Karpas-422 (cell line): ENCODE measurements around the gene SCGB1C2. TPM values are rescaled to one million over a fixed set of nuclear protein-coding genes. Genes with fewer than 3 reads are reported as not detected.
"Not testable (repeated sequence)": the region's sequence is repeated elsewhere in the genome, so short reads cannot be mapped to it uniquely, and the experiment has no call there.

Experiments
- DNase-seq: peaks from one replicate; pipeline ENCODE4 v3.0.0-alpha.2; 2015
- H2AFZ ChIP-seq: fragments of 200-600 bp; sonication (generic); 2 replicates; pipeline ENCODE4 v1.6.1; 2014; ENCODE audit warnings: antibody characterized with exemption, low read length, mixed read lengths
- H3K27ac ChIP-seq: fragments of 200-600 bp; sonication (generic); 2 replicates; pipeline ENCODE4 v1.5.1; 2014; ENCODE audit warnings: mild to moderate bottlenecking, low read length, moderate library complexity
- H3K27me3 ChIP-seq: fragments of 200-600 bp; sonication (generic); 2 replicates; pipeline ENCODE4 v1.6.1; 2014; ENCODE audit warnings: low read length, mixed read lengths
- H3K36me3 ChIP-seq: fragments of 200-600 bp; sonication (generic); 2 replicates; pipeline ENCODE4 v1.6.1; 2014; ENCODE audit warnings: low read length, mixed read lengths; ENCODE audit not compliant: insufficient read depth
- H3K4me1 ChIP-seq: fragments of 200-600 bp; sonication (generic); 2 replicates; pipeline ENCODE4 v1.6.1; 2014; ENCODE audit warnings: mild to moderate bottlenecking, low read length, mixed read lengths
- H3K4me2 ChIP-seq: fragments of 200-600 bp; sonication (generic); 2 replicates; pipeline ENCODE4 v1.6.1; 2014; ENCODE audit warnings: low read length, low read depth, mild to moderate bottlenecking; ENCODE audit not compliant: poor library complexity, severe bottlenecking
- H3K4me3 ChIP-seq: fragments of 200-600 bp; sonication (generic); 2 replicates; pipeline ENCODE4 v1.5.1; 2014; ENCODE audit warnings: mild to moderate bottlenecking, antibody characterized with exemption, low read length, mixed read lengths
- H3K79me2 ChIP-seq: fragments of 200-600 bp; sonication (generic); 2 replicates; pipeline ENCODE4 v1.6.1; 2014; ENCODE audit warnings: mild to moderate bottlenecking, low read length, mixed read lengths
- H3K9ac ChIP-seq: fragments of 200-600 bp; sonication (generic); 2 replicates; pipeline ENCODE4 v1.6.0; 2014; ENCODE audit warnings: low read length
- H3K9me2 ChIP-seq: fragments of 200-600 bp; sonication (generic), shearing (Covaris generic); replicated peaks from 2 replicates; pipeline ENCODE4 v1.6.0; 2014; ENCODE audit warnings: mild to moderate bottlenecking, low read length, moderate library complexity; ENCODE audit not compliant: insufficient read depth
- H3K9me3 ChIP-seq: fragments of 300-700, 200-600 bp; sonication (generic); 2 replicates; pipeline ENCODE4 v1.6.1; 2014; ENCODE audit warnings: low read length, mixed read lengths
- H4K20me1 ChIP-seq: fragments of 200-600 bp; sonication (generic); 2 replicates; pipeline ENCODE4 v1.6.1; 2014; ENCODE audit warnings: mild to moderate bottlenecking, antibody characterized with exemption, low read length, low read depth; ENCODE audit not compliant: insufficient read depth
- total RNA-seq: library from RNA; depleted of rRNA; stranded (reverse); fragments of >200 nt; shearing (Covaris generic); gene quantifications from 2 replicates; pipeline ENCODE4 v1.2.3, GENCODE V29; 2014; ENCODE audit warnings: low replicate concordance

SCGB1C2 gene
- total RNA-seq, 1 experiment from 2014 or later = not detected

DNA sequence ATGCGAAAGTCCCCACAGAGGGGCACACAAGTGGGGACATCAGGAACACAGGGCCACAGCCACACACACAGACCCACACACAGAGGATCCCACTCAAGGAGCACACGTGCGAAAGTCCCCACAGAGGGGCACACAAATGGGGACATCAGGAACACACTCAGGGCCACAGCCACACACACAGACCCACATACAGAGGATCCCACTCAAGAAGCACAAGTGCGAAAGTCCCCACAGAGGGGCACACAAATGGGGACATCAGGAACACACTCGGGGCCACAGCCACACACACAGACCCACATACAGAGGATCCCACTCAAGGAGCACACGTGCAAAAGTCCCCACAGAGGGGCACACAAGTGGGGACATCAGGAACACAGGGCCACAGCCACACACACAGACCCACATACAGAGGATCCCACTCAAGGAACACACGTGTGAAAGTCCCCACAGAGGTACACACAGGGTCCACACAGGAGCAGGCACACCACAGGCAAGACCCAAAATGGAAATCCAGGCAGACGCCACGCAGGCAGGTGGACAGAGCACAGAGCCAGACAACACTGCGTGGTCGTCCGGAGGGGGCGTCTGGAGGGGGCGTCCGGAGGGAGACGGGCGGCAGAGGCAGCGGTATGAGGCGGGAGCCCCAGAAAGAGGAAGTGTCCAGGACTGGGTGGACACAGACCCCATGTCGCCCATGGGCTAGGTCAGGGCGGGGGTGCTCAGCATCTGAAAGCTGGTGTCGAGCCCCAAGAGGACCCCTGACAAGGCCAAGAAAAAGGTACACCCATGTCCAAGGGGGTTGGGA is 2.2 kb downstream of the SCGB1C2 start:
- not testable (repeated sequence) for H3K9me3 ChIP-seq, H3K27me3 ChIP-seq, H4K20me1 ChIP-seq, DNase-seq, H3K9me2 ChIP-seq, H3K4me3 ChIP-seq, H3K27ac ChIP-seq, H3K4me1 ChIP-seq, H3K36me3 ChIP-seq, H3K4me2 ChIP-seq, H3K79me2 ChIP-seq, H2AFZ ChIP-seq, H3K9ac ChIP-seq

DNA sequence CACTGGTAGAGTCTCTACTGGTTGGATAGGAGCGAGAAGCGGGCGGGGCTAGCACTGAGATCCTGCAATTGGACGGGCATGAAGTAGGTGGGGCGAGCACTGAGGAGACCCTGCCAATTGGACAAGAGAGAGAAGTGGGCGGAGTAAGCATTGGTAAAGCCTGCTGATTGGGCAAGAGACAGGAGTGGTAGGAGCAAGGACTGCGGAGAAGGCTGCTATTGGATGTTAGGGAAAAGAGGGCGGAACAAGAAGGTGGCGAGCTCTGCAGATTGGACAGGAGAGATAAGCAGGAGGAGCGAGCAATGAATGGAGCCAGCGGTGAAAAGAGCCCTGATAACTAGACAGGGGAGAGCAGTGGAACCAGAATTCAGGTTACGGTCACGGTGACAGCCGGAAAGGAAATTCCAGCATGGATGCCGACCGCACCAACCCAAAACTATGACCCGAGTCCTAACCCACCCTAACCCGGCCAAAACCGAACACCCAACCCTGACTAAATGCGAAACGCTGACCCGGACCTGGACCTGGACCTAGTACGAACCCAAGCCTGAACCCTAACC is 4.8 kb downstream of the SCGB1C2 start:
- Histone ChIP-seq H3K9me2 (no peaks in the 10 kb centered on the region), H3K27ac (no peak overlapping the region)

GRCh38 chr17:142876-143784 is 5.8 kb downstream of the SCGB1C2 start:
- Histone ChIP-seq H3K27me3 (no peaks in the 10 kb centered on the region), H3K9ac (no peak overlapping the region), H3K4me3 (no peak overlapping the region), H3K36me3 (no peaks in the 10 kb centered on the region), H2AFZ (no peak overlapping the region), H3K9me3 (no peaks in the 10 kb centered on the region), H3K9me2 (no peaks in the 10 kb centered on the region), H3K4me2 (no peak overlapping the region), H4K20me1 (no peaks in the 10 kb centered on the region), H3K4me1 (no peaks in the 10 kb centered on the region), H3K79me2 (no peaks in the 10 kb centered on the region), H3K27ac (no peak overlapping the region)
- DNase-seq = no peak

More for the DNA sequence above, 4.8 kb downstream of the SCGB1C2 start:
- Histone ChIP-seq H3K4me3 (no peak overlapping the region), H3K9ac (no peak overlapping the region), H2AFZ (no peak overlapping the region), H3K9me3 (no peaks in the 10 kb centered on the region), H3K79me2 (no peaks in the 10 kb centered on the region), H3K4me2 (no peak overlapping the region), H3K36me3 (no peaks in the 10 kb centered on the region), H3K27me3 (no peaks in the 10 kb centered on the region), H4K20me1 (no peaks in the 10 kb centered on the region), H3K4me1 (no peaks in the 10 kb centered on the region)
- peak; percentile 70 for DNase-seq

DNA sequence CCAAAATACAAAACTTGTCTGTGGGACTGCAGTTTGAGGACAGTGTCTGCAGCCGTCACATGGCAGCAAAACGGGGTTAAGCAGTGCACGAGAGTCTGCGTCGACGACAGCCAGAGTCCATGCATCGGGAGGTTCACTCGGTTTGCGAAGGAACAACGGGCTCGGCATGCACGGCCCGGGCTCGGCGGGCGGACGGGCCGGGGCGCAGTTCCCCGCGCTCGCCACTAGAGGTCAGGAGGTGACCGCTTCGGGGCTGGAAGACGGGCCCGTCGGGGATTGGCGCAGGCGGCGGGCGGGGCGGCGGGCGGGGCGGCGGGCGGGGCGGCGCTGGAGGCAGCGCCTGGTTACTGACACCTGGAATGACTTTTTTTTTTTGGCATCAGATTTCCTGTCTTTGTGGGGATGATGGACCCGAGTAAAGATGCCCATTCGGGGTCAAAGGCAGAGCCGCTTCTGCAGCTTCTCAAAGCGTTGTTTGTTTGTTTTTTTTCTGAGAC is 6.5 kb downstream of the SCGB1C2 start:
- no peaks in the 10 kb centered on the region for H4K20me1 ChIP-seq
- H3K4me3 ChIP-seq = no peak overlapping the region
- H3K4me1 ChIP-seq = no peaks in the 10 kb centered on the region
- H3K27ac ChIP-seq = no peak overlapping the region
- no peak overlapping the region for H3K9ac ChIP-seq
- DNase-seq = peak; percentile 86
- no peaks in the 10 kb centered on the region for H3K9me3 ChIP-seq
- no peak overlapping the region for H3K4me2 ChIP-seq
- no peaks in the 10 kb centered on the region for H3K79me2 ChIP-seq
- H2AFZ ChIP-seq = no peak overlapping the region
- H3K27me3 ChIP-seq = no peaks in the 10 kb centered on the region
- no peaks in the 10 kb centered on the region for H3K9me2 ChIP-seq
- H3K36me3 ChIP-seq = no peaks in the 10 kb centered on the region

- H3K4me1 ChIP-seq = no peaks in the 10 kb centered on the region
- H3K9me2 ChIP-seq = no peaks in the 10 kb centered on the region
- no peak overlapping the region for H3K4me3 ChIP-seq
- no peak for DNase-seq
- no peak overlapping the region for H3K4me2 ChIP-seq
- no peaks in the 10 kb centered on the region for H3K36me3 ChIP-seq
- no peaks in the 10 kb centered on the region for H3K27me3 ChIP-seq
- H4K20me1 ChIP-seq = no peaks in the 10 kb centered on the region
- H3K9ac ChIP-seq = no peak overlapping the region
- no peaks in the 10 kb centered on the region for H3K79me2 ChIP-seq
- H3K9me3 ChIP-seq = no peaks in the 10 kb centered on the region
- H2AFZ ChIP-seq = no peak overlapping the region
- H3K27ac ChIP-seq = no peak overlapping the region
Observed at GRCh38 chr17:144936-145670, 7.7 kb downstream of the SCGB1C2 start.

DNA sequence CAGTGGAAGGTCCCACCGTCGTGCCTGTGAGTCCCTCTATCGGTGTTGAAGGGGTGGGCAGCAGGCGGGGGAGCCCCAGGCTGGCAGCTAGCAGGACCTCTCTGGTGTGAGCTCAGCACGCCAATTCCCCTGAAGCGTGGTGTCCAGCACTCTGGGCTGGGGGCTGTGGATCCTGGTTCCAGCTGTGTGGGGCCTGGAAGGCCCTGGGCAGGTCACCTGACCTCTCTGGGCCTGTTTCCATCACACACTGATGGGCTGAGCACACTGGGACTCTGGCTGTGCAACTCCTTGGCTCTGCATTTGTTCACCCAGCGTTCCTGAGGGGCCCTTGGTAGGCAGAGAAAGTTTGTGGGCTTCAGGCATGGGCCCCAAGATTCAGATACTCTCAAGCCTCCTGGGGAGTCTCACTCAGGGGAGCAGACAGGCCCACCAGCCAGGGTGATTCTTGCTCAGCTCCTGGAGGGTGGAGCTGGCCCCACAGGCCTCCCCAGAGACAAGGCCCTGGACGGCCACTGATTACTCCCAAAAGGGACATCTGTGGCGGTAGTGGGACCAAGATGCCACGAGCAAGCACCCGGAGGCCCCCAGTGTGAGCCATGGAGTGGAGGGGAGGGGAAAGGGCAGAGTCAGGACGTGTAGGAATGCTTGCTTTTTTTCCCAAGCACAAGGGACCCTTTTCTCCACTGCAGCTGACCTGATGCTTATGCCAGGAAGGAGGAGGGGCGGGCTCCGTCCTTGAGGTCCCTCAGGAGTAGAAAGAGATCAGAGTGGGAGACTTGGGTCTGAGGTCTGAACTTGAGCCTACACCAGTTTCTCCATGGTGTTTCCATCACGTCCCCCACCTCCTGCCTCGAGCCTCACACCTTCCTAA is 8.5 kb downstream of the SCGB1C2 start:
- no peaks in the 10 kb centered on the region for H3K4me1 ChIP-seq
- no peaks in the 10 kb centered on the region for H3K9me3 ChIP-seq
- no peak overlapping the region for H3K27ac ChIP-seq
- H3K9me2 ChIP-seq = no peaks in the 10 kb centered on the region
- no peak overlapping the region for H2AFZ ChIP-seq
- DNase-seq = no peak
- no peak overlapping the region for H3K4me3 ChIP-seq
- no peaks in the 10 kb centered on the region for H4K20me1 ChIP-seq
- H3K27me3 ChIP-seq = no peaks in the 10 kb centered on the region
- H3K4me2 ChIP-seq = no peak overlapping the region
- no peaks in the 10 kb centered on the region for H3K36me3 ChIP-seq
- no peak overlapping the region for H3K9ac ChIP-seq
- no peaks in the 10 kb centered on the region for H3K79me2 ChIP-seq

GRCh38 chr17:146546-146945 is 9.2 kb downstream of the SCGB1C2 start:
- Histone ChIP-seq H3K9me3 (no peaks in the 10 kb centered on the region), H4K20me1 (no peaks in the 10 kb centered on the region), H3K9ac (no peak overlapping the region), H3K4me2 (no peak overlapping the region), H3K4me3 (no peak overlapping the region), H2AFZ (no peak overlapping the region), H3K27ac (no peak overlapping the region), H3K9me2 (no peaks in the 10 kb centered on the region), H3K36me3 (no peaks in the 10 kb centered on the region), H3K27me3 (no peaks in the 10 kb centered on the region), H3K4me1 (no peaks in the 10 kb centered on the region), H3K79me2 (no peaks in the 10 kb centered on the region)
- no peak for DNase-seq
